Measurements from ENCODE around the gene EBF4. TPM values are rescaled to one million over a fixed set of nuclear protein-coding genes. Genes with fewer than 3 reads are reported as not detected.

The EBF4 gene
- total and polyA plus RNA-seq, 12 donors: 2.0 to 8.0 (median 3.7) TPM

- H3K36me3 ChIP-seq: no peaks in the 10 kb centered on the region
- H3K4me3 ChIP-seq: no peak overlapping the region
- no peak for ATAC-seq
- intact Hi-C loops (cut with DNase I): no loop called here
- H3K27ac ChIP-seq: no peak overlapping the region
- no peak for TF ChIP-seq CTCF (IDR thresholded peaks at IDR 0.05)
- H3K27me3 ChIP-seq: peaks cover 0 to 77% (median 57%) of the 10 kb centered on the region in 7 donors
- no peak for DNase-seq
- peaks cover 0 to 8% (median 4%) of the 10 kb centered on the region in 9 donors for H3K4me1 ChIP-seq
- no peaks in the 10 kb centered on the region for H3K9me3 ChIP-seq
- WGBS, 2 donors: 84 to 87% methylated on average over 11 of the region's 11 CpGs
Measured at GRCh38 chr20:2794866-2795447, 102.4 kb downstream of the EBF4 start.

- 83 to 84% methylated on average over 24 of the region's 24 CpGs for WGBS, 2 donors
Measured at GRCh38 chr20:2795451-2795850, 102.9 kb downstream of the EBF4 start.

GRCh38 chr20:2796011-2796660 lies 103.6 kb downstream of the EBF4 start:
- H3K9me3 ChIP-seq: peaks cover 0 to under 1% (median 0%) of the 10 kb centered on the region in 11 donors
- DNase-seq (no peak), ATAC-seq (no peak)
- 92 to 93% methylated on average over 20 of the region's 20 CpGs for WGBS, 2 donors
- no peaks in the 10 kb centered on the region for H3K36me3 ChIP-seq
- no peak for TF ChIP-seq CTCF (IDR thresholded peaks at IDR 0.05)
- H3K27me3 ChIP-seq: peaks cover 7 to 78% (median 65%) of the 10 kb centered on the region in 7 donors
- H3K27ac ChIP-seq: no peak overlapping the region
- H3K4me3 ChIP-seq: no peak overlapping the region
- intact Hi-C loops (cut with DNase I): no loop called here
- H3K4me1 ChIP-seq: peaks cover 0 to 20% (median 11%) of the 10 kb centered on the region in 9 donors

More at GRCh38 chr20:2795451-2795850, 102.9 kb downstream of the EBF4 start:
- peaks cover 0 to 13% (median 7%) of the 10 kb centered on the region in 9 donors for H3K4me1 ChIP-seq
- H3K27ac ChIP-seq: no peak overlapping the region
- intact Hi-C loops (cut with DNase I): no loop called here
- no peak overlapping the region for H3K4me3 ChIP-seq
- TF ChIP-seq CTCF (IDR thresholded peaks at IDR 0.05): no peak
- no peaks in the 10 kb centered on the region for H3K36me3 ChIP-seq
- no peak for ATAC-seq
- no peak for DNase-seq
- H3K27me3 ChIP-seq: peaks cover 3 to 78% (median 59%) of the 10 kb centered on the region in 7 donors
- no peaks in the 10 kb centered on the region for H3K9me3 ChIP-seq

GRCh38 chr20:2797136-2797983 lies 104.8 kb downstream of the EBF4 start:
- ATAC-seq (no peak), DNase-seq (no peak)
- H3K4me3 ChIP-seq: no peak overlapping the region
- peaks cover 7 to 89% (median 75%) of the 10 kb centered on the region in 7 donors for H3K27me3 ChIP-seq
- peaks cover 0 to 4% (median 0%) of the 10 kb centered on the region in 11 donors for H3K9me3 ChIP-seq
- H3K36me3 ChIP-seq: no peaks in the 10 kb centered on the region
- H3K27ac ChIP-seq: no peak overlapping the region
- TF ChIP-seq CTCF (IDR thresholded peaks at IDR 0.05): no peak
- 85 to 86% methylated on average over 16 of the region's 16 CpGs for WGBS, 2 donors
- intact Hi-C loops (cut with DNase I): no loop called here
- H3K4me1 ChIP-seq: peaks cover 0 to 25% (median 12%) of the 10 kb centered on the region in 9 donors

Data from heart right ventricle (tissue), 16 donors.